ENCODE results near the gene ZNF574.
A peak's percentile ranks its signal among the peaks of the same experiment; 100 is the strongest.

Gene ZNF574

DNA sequence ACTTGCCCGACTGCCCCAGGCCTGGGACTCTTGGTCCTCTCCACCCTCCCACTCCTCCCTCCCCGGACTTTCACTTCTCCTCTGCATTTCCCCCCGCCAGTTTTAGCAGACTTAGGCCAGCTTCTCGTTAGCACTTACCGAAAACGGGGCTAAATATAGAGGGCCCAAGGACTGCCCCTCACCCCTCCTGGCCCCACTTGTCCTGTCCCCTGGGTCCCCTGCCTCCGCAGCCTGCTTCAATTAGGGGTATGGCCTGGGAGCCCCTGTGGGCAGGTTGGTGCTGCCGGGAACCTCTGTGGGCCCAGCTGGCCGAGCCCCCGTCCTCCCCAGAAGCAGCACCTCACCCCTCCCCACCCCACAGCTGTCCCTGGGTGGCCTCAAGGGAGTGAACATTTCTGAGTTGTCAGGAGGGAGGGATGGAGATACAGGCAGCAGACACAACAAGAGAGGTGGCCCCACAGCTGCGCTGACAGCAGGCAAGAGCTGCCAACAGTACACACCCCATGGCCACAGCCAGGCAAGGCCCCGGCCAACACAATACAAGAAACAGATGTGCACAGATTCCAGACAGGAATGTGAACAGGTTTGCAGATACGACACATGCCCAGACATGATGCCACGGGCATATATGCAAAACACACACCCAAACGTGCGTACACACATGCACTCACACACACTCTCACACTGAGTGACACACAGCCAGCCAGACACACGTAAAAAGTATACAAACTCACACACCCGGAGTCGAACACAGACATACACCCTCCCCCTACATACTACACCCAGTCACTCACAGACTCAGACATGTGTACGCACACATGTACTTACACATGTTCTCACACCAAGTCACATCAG is 53.7 kb downstream of the ZNF574 start:
- no peak for TF ChIP-seq RARB (CRISPR knock-in tag; IDR thresholded peaks at IDR 0.05)
- TF ChIP-seq ZFP30 (CRISPR knock-in tag; IDR thresholded peaks at IDR 0.05), result no peak
- no peak for TF ChIP-seq ZC3H10 (CRISPR knock-in tag; IDR thresholded peaks at IDR 0.05)
- TF ChIP-seq ZFP3 (CRISPR knock-in tag; IDR thresholded peaks at IDR 0.05), result no peak
- ATAC-seq, result peak; percentile 43

DNA sequence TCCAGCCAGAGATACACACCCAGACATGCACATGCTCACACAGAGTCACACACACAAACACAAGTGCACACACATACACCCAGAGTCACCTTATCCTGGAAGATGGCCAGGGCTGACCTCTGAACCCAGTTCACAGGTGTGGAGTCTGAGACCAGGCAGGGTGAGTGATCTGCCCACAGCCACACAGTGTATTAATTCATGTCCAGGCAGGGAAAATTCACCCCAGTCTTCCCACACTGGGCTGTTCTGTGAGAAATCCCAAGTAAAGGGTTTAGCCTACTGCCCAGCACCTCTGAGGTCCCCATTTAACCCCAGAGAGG is 54.2 kb downstream of the ZNF574 start:
- no peak for ATAC-seq
- no peak for TF ChIP-seq ZNF8 (CRISPR knock-in tag; IDR thresholded peaks at IDR 0.05)
- no peak for TF ChIP-seq ZFP3 (CRISPR knock-in tag; IDR thresholded peaks at IDR 0.05)
- TF ChIP-seq, protein P1, sequence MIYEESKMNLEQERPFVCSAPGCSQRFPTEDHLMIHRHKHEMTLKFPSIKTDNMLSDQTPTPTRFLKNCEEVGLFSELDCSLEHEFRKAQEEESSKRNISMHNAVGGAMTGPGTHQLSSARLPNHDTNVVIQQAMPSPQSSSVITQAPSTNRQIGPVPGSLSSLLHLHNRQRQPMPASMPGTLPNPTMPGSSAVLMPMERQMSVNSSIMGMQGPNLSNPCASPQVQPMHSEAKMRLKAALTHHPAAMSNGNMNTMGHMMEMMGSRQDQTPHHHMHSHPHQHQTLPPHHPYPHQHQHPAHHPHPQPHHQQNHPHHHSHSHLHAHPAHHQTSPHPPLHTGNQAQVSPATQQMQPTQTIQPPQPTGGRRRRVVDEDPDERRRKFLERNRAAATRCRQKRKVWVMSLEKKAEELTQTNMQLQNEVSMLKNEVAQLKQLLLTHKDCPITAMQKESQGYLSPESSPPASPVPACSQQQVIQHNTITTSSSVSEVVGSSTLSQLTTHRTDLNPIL (CRISPR knock-in tag; IDR thresholded peaks at IDR 0.05; ENCODE audit: low read depth), result no peak
- TF ChIP-seq ESRRG (CRISPR knock-in tag; IDR thresholded peaks at IDR 0.05), result no peak
- no peak for TF ChIP-seq RARB (CRISPR knock-in tag; IDR thresholded peaks at IDR 0.05)
- no peak for TF ChIP-seq TOX (CRISPR knock-in tag; IDR thresholded peaks at IDR 0.05; ENCODE audit: borderline replicate concordance)
- TF ChIP-seq ZNF70 (CRISPR knock-in tag; IDR thresholded peaks at IDR 0.05), result no peak
- TF ChIP-seq GLIS3 (CRISPR knock-in tag; IDR thresholded peaks at IDR 0.05), result no peak
- TF ChIP-seq CSDC2 (CRISPR knock-in tag; IDR thresholded peaks at IDR 0.05), result no peak

All from SK-N-SH treated with all-trans-retinoic acid at 6 μM for 48 hours (cell line).